Gastrocnemius medialis (tissue), 4 donors: ENCODE results near the gene RAB3GAP1. TPM values are rescaled to one million over a fixed set of nuclear protein-coding genes. Genes with fewer than 3 reads are reported as not detected.

Source experiments
- ATAC-seq, 2 donors: fragments of 150-250 bp; one replicate each; pipeline ENCODE4 v1.9.1; 2016
- DNase-seq, 2 donors: peaks; one replicate each; pipeline ENCODE4 v3.0.0-alpha.2; 2019
- H3K27ac ChIP-seq, 4 donors: fragments of 200-600 bp; sonication (generic); 1 replicate in 1 of 4; 2 replicates in 3 of 4; pipeline ENCODE4 v1.5.1; 2016 to 2018; ENCODE audit warnings: mild to moderate bottlenecking in 2 of 4, moderate library complexity in 1 of 4
- H3K27me3 ChIP-seq, 3 donors: fragments of 200-600 bp; sonication (generic) in 2 of 3; 1 replicate in 1 of 3; 2 replicates in 2 of 3; pipeline versions ENCODE4 v1.5.1 to v1.6.0; 2016 to 2019; ENCODE audit warnings: mild to moderate bottlenecking in 1 of 3, moderate library complexity in 1 of 3
- H3K36me3 ChIP-seq, 2 donors: fragments of 200-600 bp; sonication (generic) in 1 of 2; one replicate each; pipeline ENCODE4 v1.5.1; 2017 to 2018
- H3K4me1 ChIP-seq, 2 donors: fragments of 200-600 bp; sonication (generic) in 1 of 2; one replicate each; pipeline ENCODE4 v1.5.1; 2016 to 2017; ENCODE audit warnings: mild to moderate bottlenecking in 2 of 2
- H3K4me3 ChIP-seq, 4 donors: fragments of 200-600 bp; sonication (generic) in 3 of 4; 1 replicate in 1 of 4; 2 replicates in 3 of 4; pipeline ENCODE4 v1.5.1; 2016 to 2019; ENCODE audit warnings: mild to moderate bottlenecking in 2 of 4
- H3K9me3 ChIP-seq, 3 donors: fragments of 200-600 bp; sonication (generic) in 2 of 3; 1 replicate in 1 of 3; 2 replicates in 2 of 3; pipeline ENCODE4 v1.5.1; 2016 to 2019
- CTCF ChIP-seq, 5 experiments: fragments of 450-650 bp in 3 of 5; fragments of 200-600 bp in 2 of 5; sonication (generic) in 2 of 5; IDR thresholded peaks in 4 of 5; conservative IDR thresholded peaks in 1 of 5; 1 replicate in 4 of 5; 2 replicates in 1 of 5; pipeline ENCODE4 v1.5.1; 2016 to 2019; ENCODE audit warnings: antibody characterized with exemption in 5 of 5, mild to moderate bottlenecking in 3 of 5, moderate library complexity in 3 of 5
- POLR2A ChIP-seq, 2 donors: fragments of 450-650 bp; IDR thresholded peaks; one replicate each; pipeline ENCODE4 v1.6.1; 2017; ENCODE audit warnings: antibody characterized with exemption in 2 of 2, mild to moderate bottlenecking in 2 of 2, moderate library complexity in 2 of 2
- in situ Hi-C, 4 donors: fragments of 200-750 bp; cut with MboI; loops; one replicate each; pipeline versions ENCODE4 v1.15.0 to v1.8.0; 2017; ENCODE audit warnings: low sequenced_read_pairs in 4 of 4
- intact Hi-C: fragments of 100-400 bp; cut with DNase I; formaldehyde crosslinking; loops from one replicate; pipeline ENCODE4 v1.15.1; 2023; ENCODE audit warnings: low total_unique reads
- total RNA-seq, 4 donors: library from RNA; depleted of rRNA; stranded (reverse); fragments of >200 nt; gene quantifications; one replicate each; pipeline versions ENCODE4 v1.1.0 to v1.2.3, GENCODE V29; 2016

Gene RAB3GAP1
- total RNA-seq, 4 donors from 2014 or later, result 44.3 to 51.7 (median 46.5) TPM

- no peaks in the 10 kb centered on the region for H3K27me3 ChIP-seq
- in situ Hi-C loops (no loop called here), intact Hi-C loops (no loop called here)
- H3K36me3 ChIP-seq, result peaks cover 0 to 55% of the 10 kb centered on the region in 2 donors
- TF ChIP-seq CTCF (IDR thresholded peaks at IDR 0.05 in 4 of 5, conservative IDR thresholded peaks at IDR 0.05 in 1 of 5) (no peak), POLR2A (IDR thresholded peaks at IDR 0.05) (no peak)
- peaks cover 12 to 17% of the 10 kb centered on the region in 2 donors for H3K4me1 ChIP-seq
- ATAC-seq (no peak), DNase-seq (no peak)
- H3K9me3 ChIP-seq, result no peaks in the 10 kb centered on the region
- no peak overlapping the region for H3K27ac ChIP-seq
- no peak overlapping the region for H3K4me3 ChIP-seq
These were observed 73.1 kb downstream of the RAB3GAP1 start for GRCh38 chr2:135124924-135125886.

DNA sequence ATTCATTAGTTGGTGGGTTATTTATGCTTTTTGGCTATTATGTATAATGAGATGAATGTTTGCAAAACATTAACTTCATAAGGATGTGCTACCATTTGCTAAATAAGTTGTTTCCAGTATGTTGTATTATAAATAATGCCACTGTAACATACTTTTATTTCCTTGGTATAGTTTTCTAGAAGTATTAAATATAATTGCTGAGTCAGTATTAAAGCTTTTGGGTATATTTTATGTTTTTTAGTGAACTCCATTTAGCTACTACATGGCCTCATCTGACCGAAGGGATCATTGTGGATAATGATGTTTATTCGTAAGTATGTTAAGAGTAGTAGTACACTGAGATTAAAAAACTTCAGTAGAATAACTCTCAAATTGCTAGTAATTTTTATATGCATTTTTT lies 73.8 kb downstream of the RAB3GAP1 start:
- in situ Hi-C loops, result no loop called here
- H3K9me3 ChIP-seq, result no peaks in the 10 kb centered on the region
- H3K27me3 ChIP-seq, result no peaks in the 10 kb centered on the region
- TF ChIP-seq CTCF (IDR thresholded peaks at IDR 0.05 in 4 of 5, conservative IDR thresholded peaks at IDR 0.05 in 1 of 5), result no peak
- no peak for TF ChIP-seq POLR2A (IDR thresholded peaks at IDR 0.05)
- H3K4me3 ChIP-seq, result no peak overlapping the region
- no peak overlapping the region for H3K27ac ChIP-seq
- H3K36me3 ChIP-seq, result peaks cover 0 to 62% of the 10 kb centered on the region in 2 donors
- intact Hi-C loops, result no loop called here
- ATAC-seq, result no peak
- peaks cover 9 to 10% of the 10 kb centered on the region in 2 donors for H3K4me1 ChIP-seq
- no peak for DNase-seq

DNA sequence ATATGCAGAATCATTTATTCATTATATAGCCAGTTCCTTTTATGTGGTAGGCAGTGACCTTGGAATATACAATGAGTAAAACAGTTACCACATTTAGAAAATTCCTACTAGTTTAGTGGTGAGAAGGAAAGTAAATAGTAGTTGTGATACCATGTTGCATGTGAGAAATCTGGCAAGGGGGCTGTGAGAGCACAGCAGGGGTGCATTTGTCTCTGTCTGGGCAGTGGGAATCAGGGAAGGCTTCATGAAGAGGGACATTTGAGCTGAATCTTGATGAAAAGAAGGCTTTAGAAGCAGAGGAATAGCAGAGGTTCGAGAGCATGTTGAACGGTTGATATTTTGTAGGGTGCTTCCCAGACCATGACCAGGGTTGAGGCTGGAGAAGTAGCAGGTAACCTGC lies 78.7 kb downstream of the RAB3GAP1 start:
- Histone ChIP-seq H3K9me3 (no peaks in the 10 kb centered on the region), H3K36me3 (peaks cover 2 to 86% of the 10 kb centered on the region in 2 donors), H3K27ac (no peak overlapping the region), H3K27me3 (no peaks in the 10 kb centered on the region), H3K4me3 (no peak overlapping the region), H3K4me1 (no peaks in the 10 kb centered on the region)
- DNase-seq (no peak), ATAC-seq (no peak)
- in situ Hi-C loops, result no loop called here
- no peak for TF ChIP-seq CTCF (IDR thresholded peaks at IDR 0.05 in 4 of 5, conservative IDR thresholded peaks at IDR 0.05 in 1 of 5)
- no peak for TF ChIP-seq POLR2A (IDR thresholded peaks at IDR 0.05)
- intact Hi-C loops, result no loop called here

DNA sequence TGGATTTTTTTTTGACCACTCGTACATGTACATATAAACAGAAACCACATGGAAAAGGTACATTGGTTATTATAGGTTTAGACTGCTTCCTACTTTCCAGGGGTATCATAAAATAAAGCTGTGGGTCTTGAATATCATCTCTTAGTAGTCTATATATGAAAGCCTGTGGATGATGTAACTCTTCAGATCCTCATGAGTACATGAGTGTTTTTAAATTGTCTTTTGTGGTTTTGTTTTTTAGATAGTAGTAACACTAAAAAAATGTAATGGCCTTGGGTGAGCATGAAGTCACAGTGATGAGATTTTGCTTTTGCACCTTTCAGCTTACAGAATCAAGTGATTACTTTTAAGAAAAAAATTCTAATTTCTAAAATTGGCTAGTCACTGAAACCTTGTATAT lies 80.2 kb downstream of the RAB3GAP1 start:
- H3K27ac ChIP-seq, result no peak overlapping the region
- H3K36me3 ChIP-seq, result peaks cover 2 to 85% of the 10 kb centered on the region in 2 donors
- H3K4me3 ChIP-seq, result no peak overlapping the region
- ATAC-seq, result no peak
- no peak for TF ChIP-seq CTCF (IDR thresholded peaks at IDR 0.05 in 4 of 5, conservative IDR thresholded peaks at IDR 0.05 in 1 of 5)
- TF ChIP-seq POLR2A (IDR thresholded peaks at IDR 0.05), result no peak
- no peaks in the 10 kb centered on the region for H3K27me3 ChIP-seq
- no peak for DNase-seq
- intact Hi-C loops (no loop called here), in situ Hi-C loops (no loop called here)
- no peaks in the 10 kb centered on the region for H3K4me1 ChIP-seq
- H3K9me3 ChIP-seq, result no peaks in the 10 kb centered on the region
